ENCODE measurements around the gene DLG2.
"Not testable (repeated sequence)": the region's sequence is repeated elsewhere in the genome, so short reads cannot be mapped to it uniquely, and the experiment has no call there.

DLG2 gene

GRCh38 chr11:84865791-84866535, 761.2 kb downstream of the DLG2 start:
- Mint-ChIP-seq H3K27ac (ENCODE audit: low read depth) (no peak overlapping the region), H3K9me3 (peaks cover 21% of the 10 kb centered on the region), H3K27me3 (no peaks in the 10 kb centered on the region), H3K36me3 (ENCODE audit: insufficient read depth) (peaks cover 1% of the 10 kb centered on the region), H3K4me3 (no peak overlapping the region), H3K4me1 (no peaks in the 10 kb centered on the region)
- ATAC-seq (replicated peaks; ENCODE audit: extremely low read depth, poor library complexity, severe bottlenecking) (no peak), DNase-seq (ENCODE audit: low spot score in 2 of 2) (no peak)

GRCh38 chr11:84865257-84865656, 761.9 kb downstream of the DLG2 start:
- no peak for DNase-seq (ENCODE audit: low spot score in 2 of 2)
- ATAC-seq (replicated peaks; ENCODE audit: extremely low read depth, poor library complexity, severe bottlenecking): no peak
- peaks cover 1% of the 10 kb centered on the region for H3K36me3 Mint-ChIP-seq (ENCODE audit: insufficient read depth)
- H3K9me3 Mint-ChIP-seq: peaks cover 26% of the 10 kb centered on the region
- no peaks in the 10 kb centered on the region for H3K4me1 Mint-ChIP-seq
- no peak overlapping the region for H3K4me3 Mint-ChIP-seq
- H3K27ac Mint-ChIP-seq (ENCODE audit: low read depth): no peak overlapping the region
- no peaks in the 10 kb centered on the region for H3K27me3 Mint-ChIP-seq

DNA sequence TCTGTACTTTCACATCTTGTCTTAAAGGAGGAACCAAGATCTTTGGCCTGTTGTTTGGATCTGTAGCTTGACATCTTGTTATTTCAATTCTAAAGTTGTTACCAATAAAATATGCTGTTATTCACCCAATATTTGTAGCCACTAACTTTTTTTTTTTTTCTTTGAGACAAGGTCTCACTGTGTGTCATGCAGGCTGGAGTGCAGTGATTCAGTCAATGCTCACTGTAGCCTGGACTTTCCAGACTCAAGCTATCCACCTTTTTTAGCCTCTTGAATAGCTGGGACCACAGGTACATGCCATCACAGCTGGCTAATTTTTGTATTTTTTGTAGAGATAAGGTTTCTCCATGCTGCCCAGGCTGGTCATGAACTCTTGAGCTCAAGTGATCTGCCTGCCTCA, 769.4 kb downstream of the DLG2 start:
- no peak for ATAC-seq (replicated peaks; ENCODE audit: extremely low read depth, poor library complexity, severe bottlenecking)

DNA sequence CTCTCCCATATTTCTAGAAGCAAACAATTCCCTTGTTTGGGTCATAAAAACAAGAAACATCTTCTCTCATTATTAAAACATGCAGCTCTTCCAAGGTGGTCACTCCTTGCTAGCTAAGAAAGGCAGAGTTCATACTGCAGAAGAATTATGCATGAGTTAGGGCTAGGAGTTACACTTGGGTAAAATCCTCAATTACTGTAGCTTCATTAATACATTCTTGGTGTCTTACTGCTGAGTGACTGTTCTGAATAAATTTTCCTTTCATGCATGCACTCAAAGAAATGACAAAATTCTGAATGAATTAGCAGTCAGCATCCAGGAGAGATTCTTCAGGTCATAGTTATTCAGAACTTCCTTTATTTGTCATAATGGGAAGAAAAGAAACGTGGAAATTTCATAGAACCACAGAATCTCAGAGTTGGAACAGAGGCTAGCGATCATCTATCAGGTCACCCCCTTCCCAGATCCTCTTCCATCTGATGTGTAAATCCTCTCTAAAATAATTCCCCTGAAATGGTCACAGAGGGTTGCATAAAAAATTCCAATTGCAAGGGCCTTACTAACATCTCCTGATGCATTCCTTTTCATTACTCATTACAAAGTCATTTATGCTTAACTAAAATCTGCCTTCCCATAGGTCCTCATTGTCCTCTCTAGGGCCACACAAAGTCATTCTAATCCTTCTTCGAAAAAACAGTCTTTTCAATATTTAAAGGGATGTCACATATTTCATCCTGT, 771.5 kb downstream of the DLG2 start:
- peaks cover 21% of the 10 kb centered on the region for H3K9me3 Mint-ChIP-seq
- H3K27me3 Mint-ChIP-seq: no peaks in the 10 kb centered on the region
- ATAC-seq (replicated peaks; ENCODE audit: extremely low read depth, poor library complexity, severe bottlenecking) (no peak), DNase-seq (ENCODE audit: low spot score in 2 of 2) (no peak)
- no peaks in the 10 kb centered on the region for H3K4me1 Mint-ChIP-seq
- H3K36me3 Mint-ChIP-seq (ENCODE audit: insufficient read depth): no peaks in the 10 kb centered on the region
- H3K4me3 Mint-ChIP-seq: no peak overlapping the region
- H3K27ac Mint-ChIP-seq (ENCODE audit: low read depth): no peak overlapping the region

More for the DNA sequence above, 769.4 kb downstream of the DLG2 start:
- Mint-ChIP-seq H3K36me3 (ENCODE audit: insufficient read depth) (no peaks in the 10 kb centered on the region), H3K27me3 (no peaks in the 10 kb centered on the region), H3K27ac (ENCODE audit: low read depth) (no peak overlapping the region), H3K9me3 (peaks cover 20% of the 10 kb centered on the region), H3K4me1 (no peaks in the 10 kb centered on the region), H3K4me3 (no peak overlapping the region)
- no peak for DNase-seq (ENCODE audit: low spot score in 2 of 2)

DNA sequence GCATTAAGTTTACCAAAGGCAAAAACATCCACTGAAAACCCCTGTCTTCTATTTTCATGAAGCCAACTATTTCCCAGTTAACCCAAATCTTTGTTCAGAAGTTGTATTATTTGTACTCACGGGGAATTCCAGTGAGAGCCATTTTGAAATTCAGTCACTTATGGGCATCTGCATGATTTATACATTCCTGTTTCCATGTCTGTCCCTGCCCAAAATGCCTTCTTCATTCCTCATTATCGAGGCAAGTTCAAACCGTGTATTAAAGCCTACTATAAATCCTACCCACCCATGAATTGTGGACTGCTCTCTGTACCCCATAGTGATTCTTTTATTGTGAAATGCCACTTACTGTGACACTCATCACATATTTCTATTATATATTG, 772.7 kb downstream of the DLG2 start:
- no peak overlapping the region for H3K27ac Mint-ChIP-seq (ENCODE audit: low read depth)
- H3K36me3 Mint-ChIP-seq (ENCODE audit: insufficient read depth): no peaks in the 10 kb centered on the region
- DNase-seq (ENCODE audit: low spot score in 2 of 2): no peak
- H3K27me3 Mint-ChIP-seq: no peaks in the 10 kb centered on the region
- ATAC-seq (replicated peaks; ENCODE audit: extremely low read depth, poor library complexity, severe bottlenecking): no peak
- no peak overlapping the region for H3K4me3 Mint-ChIP-seq
- peaks cover 17% of the 10 kb centered on the region for H3K9me3 Mint-ChIP-seq
- no peaks in the 10 kb centered on the region for H3K4me1 Mint-ChIP-seq

GRCh38 chr11:84853841-84854497, 773.2 kb downstream of the DLG2 start:
- H3K27ac Mint-ChIP-seq (ENCODE audit: low read depth): no peak overlapping the region
- no peak for DNase-seq (ENCODE audit: low spot score in 2 of 2)
- H3K4me1 Mint-ChIP-seq: no peaks in the 10 kb centered on the region
- ATAC-seq (replicated peaks; ENCODE audit: extremely low read depth, poor library complexity, severe bottlenecking): no peak
- no peak overlapping the region for H3K4me3 Mint-ChIP-seq
- H3K36me3 Mint-ChIP-seq (ENCODE audit: insufficient read depth): no peaks in the 10 kb centered on the region
- no peaks in the 10 kb centered on the region for H3K27me3 Mint-ChIP-seq
- peaks cover 19% of the 10 kb centered on the region for H3K9me3 Mint-ChIP-seq

DNA sequence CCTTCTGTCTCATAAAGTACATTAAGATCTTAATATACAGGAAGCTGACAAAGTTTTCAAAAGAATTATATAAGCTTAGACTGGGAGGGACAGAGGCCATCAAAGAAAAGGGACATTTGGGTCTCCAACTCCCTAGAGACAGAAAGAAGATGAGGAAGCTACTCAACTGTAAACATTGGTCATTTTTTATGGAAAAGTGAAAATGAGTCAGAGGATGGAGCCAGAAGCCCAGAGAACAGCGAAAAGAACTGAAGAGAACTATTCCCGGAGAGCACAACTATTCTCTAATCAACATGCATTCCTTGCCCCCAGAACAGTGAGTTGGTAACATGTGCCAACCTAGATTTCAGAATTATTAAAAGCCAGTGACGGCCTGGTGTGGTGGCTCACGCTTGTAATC, 779.3 kb downstream of the DLG2 start:
- no peaks in the 10 kb centered on the region for H3K36me3 Mint-ChIP-seq (ENCODE audit: insufficient read depth)
- no peaks in the 10 kb centered on the region for H3K27me3 Mint-ChIP-seq
- no peak overlapping the region for H3K4me3 Mint-ChIP-seq
- peaks cover 26% of the 10 kb centered on the region for H3K9me3 Mint-ChIP-seq
- no peak overlapping the region for H3K27ac Mint-ChIP-seq (ENCODE audit: low read depth)
- no peak for ATAC-seq (replicated peaks; ENCODE audit: extremely low read depth, poor library complexity, severe bottlenecking)
- H3K4me1 Mint-ChIP-seq: no peaks in the 10 kb centered on the region
- DNase-seq (ENCODE audit: low spot score in 2 of 2): no peak

- not testable (repeated sequence) for H3K4me3 Mint-ChIP-seq; ATAC-seq (replicated peaks; ENCODE audit: extremely low read depth, poor library complexity, severe bottlenecking); H3K36me3 Mint-ChIP-seq (ENCODE audit: insufficient read depth); H3K27me3 Mint-ChIP-seq; DNase-seq (ENCODE audit: low spot score in 2 of 2); H3K27ac Mint-ChIP-seq (ENCODE audit: low read depth); H3K9me3 Mint-ChIP-seq; H3K4me1 Mint-ChIP-seq
These were observed 786.9 kb downstream of the DLG2 start for GRCh38 chr11:84840201-84840600.

DNA sequence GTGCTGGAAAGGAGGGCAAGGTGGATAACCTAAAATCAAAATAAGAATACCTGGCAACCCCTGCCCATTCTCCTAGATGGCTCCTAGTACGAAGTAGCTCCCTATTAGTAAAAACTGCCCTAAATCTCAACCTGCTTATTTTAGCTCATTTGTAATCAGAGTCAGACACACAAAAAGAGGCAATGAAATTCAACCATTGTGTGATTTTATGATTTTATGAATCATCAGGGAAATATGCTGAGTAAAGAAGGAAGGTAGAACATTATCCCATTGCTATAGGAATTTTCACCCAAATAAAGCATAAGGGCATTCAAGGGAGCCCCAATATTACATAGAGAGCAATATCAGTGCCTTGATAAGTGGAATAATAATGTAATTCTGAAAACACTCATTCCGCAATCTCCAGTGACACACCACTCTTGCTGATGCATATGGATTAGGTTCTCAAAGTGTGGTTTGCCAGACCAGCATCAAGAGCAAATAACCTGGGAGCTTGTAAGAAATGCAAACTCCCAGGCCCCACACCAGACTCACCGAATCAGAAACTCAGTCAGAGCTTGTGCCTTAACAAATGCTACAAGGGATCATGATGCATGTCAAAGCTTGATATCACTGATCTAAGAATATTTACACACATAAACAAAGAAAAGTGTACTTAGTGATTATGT, 789.6 kb downstream of the DLG2 start:
- Mint-ChIP-seq H3K4me1 (no peaks in the 10 kb centered on the region), H3K9me3 (peaks cover 6% of the 10 kb centered on the region), H3K36me3 (ENCODE audit: insufficient read depth) (no peaks in the 10 kb centered on the region), H3K27me3 (no peaks in the 10 kb centered on the region), H3K27ac (ENCODE audit: low read depth) (no peak overlapping the region), H3K4me3 (no peak overlapping the region)
- ATAC-seq (replicated peaks; ENCODE audit: extremely low read depth, poor library complexity, severe bottlenecking) (no peak), DNase-seq (ENCODE audit: low spot score in 2 of 2) (no peak)

DNA sequence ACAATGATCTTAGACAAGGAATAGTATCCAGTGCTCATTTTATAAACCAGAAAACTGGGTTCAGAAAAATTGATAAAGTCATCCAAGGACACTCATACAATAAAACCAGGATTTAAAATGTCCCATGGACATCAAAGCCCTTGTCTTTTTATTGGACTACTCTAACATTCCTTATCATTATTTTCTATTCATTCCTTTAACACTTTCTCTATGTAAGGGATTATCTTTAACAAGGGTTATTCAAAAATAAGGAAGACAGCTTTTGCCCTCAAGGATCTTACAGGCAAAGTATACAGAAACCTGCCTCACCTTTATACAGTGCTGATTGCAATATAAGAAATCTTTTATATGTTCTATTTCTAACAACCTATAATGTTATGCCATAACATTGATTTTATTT, 790.8 kb downstream of the DLG2 start:
- Mint-ChIP-seq H3K4me1 (no peaks in the 10 kb centered on the region), H3K36me3 (ENCODE audit: insufficient read depth) (no peaks in the 10 kb centered on the region), H3K9me3 (peaks cover 6% of the 10 kb centered on the region), H3K27me3 (no peaks in the 10 kb centered on the region), H3K27ac (ENCODE audit: low read depth) (no peak overlapping the region), H3K4me3 (no peak overlapping the region)
- ATAC-seq (replicated peaks; ENCODE audit: extremely low read depth, poor library complexity, severe bottlenecking) (no peak), DNase-seq (ENCODE audit: low spot score in 2 of 2) (no peak)

GRCh38 chr11:84833488-84834088, 793.6 kb downstream of the DLG2 start:
- Mint-ChIP-seq H3K9me3 (peaks cover 11% of the 10 kb centered on the region), H3K4me1 (no peaks in the 10 kb centered on the region), H3K36me3 (ENCODE audit: insufficient read depth) (no peaks in the 10 kb centered on the region), H3K27me3 (no peaks in the 10 kb centered on the region), H3K27ac (ENCODE audit: low read depth) (no peak overlapping the region), H3K4me3 (no peak overlapping the region)
- DNase-seq (ENCODE audit: low spot score in 2 of 2): no peak
- no peak for ATAC-seq (replicated peaks; ENCODE audit: extremely low read depth, poor library complexity, severe bottlenecking)

DNA sequence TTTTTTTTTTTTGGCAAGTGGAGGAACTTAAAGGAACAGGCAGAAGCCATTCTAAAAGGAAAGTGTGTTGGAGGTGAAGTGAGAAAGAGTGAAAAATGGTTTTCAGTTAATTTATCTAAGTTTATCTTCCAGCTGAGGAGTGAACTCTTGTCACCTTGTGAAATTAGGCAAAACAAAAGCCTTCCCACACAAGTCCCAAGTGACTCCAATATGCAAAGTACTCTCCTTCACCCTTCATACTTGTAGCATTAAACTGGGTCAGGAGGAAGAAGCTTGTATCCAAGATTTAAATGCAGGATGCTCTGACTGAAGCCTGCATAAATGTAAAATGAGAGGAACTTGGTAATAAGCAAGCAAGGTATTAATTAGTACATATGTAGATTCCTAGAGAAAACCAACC, 796.8 kb downstream of the DLG2 start:
- H3K27me3 Mint-ChIP-seq: no peaks in the 10 kb centered on the region
- H3K36me3 Mint-ChIP-seq (ENCODE audit: insufficient read depth): no peaks in the 10 kb centered on the region
- ATAC-seq (replicated peaks; ENCODE audit: extremely low read depth, poor library complexity, severe bottlenecking) (no peak), DNase-seq (ENCODE audit: low spot score in 2 of 2) (no peak)
- H3K4me3 Mint-ChIP-seq: no peak overlapping the region
- no peaks in the 10 kb centered on the region for H3K4me1 Mint-ChIP-seq
- peaks cover 40% of the 10 kb centered on the region for H3K9me3 Mint-ChIP-seq
- no peak overlapping the region for H3K27ac Mint-ChIP-seq (ENCODE audit: low read depth)
